GM18499 (cell line): ENCODE results near the gene GDF7.

Source experiments
- ATAC-seq: cut with Tn5 transposase; IDR thresholded peaks from one replicate; pipeline ENCODE4 v1.9.1; 2021; ENCODE audit warnings: moderate number of reproducible peaks; ENCODE audit not compliant: insufficient read depth, unreplicated experiment

The GDF7 gene

DNA sequence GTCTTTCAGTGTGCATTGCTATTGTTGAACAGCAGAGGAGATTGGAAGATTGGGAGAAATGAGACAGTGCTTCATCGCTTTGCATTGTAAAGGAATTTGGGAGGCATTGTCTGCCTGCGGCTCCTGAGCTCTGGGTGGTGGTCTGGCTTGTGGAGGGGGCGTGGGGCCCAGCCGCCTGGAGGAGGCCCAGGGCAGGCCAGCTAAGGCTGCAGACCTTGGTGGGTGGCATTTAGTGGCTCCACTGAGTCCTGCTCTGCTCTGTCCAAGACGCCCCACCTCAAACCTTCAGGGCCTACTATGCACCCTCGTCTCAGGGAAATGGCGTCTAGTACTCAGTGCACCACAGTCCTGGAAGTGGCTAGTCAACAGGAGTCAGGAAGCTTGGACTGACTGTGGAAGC lies 10.4 kb upstream of the GDF7 start:
- no peak for ATAC-seq

DNA sequence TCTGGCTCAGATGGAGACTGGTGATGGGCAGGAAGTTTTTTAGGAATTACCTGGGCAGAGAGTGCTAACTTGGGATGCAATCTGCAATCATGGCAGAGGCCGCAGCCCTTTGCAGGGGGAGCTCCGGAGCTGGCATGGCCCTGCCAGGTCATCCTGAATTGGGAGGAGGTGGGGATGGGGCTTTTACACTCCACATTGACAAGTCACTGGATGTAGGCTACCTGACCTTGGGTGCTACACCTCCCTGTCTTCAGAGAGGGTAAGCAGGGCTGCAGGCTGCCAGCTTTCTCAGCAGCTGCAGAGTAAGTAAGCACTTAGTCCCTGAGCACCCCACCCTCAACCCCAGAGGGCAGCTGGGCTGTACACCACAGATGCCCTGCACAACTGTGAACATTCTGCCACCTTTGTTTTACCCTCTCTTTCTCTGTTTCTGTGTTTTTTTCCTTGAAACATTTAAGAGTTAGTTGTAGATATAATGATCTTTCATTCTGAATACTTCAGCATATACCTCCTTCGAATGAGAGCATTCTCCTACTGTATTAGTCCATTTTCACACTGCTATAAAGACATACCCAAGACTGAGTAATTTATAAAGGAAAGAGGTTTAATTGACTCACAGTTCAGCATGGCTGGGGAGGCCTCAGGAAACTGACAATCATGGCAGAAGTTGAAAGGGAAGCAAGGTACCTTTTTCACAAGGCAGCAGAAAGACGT lies 9.3 kb upstream of the GDF7 start:
- ATAC-seq: no peak

DNA sequence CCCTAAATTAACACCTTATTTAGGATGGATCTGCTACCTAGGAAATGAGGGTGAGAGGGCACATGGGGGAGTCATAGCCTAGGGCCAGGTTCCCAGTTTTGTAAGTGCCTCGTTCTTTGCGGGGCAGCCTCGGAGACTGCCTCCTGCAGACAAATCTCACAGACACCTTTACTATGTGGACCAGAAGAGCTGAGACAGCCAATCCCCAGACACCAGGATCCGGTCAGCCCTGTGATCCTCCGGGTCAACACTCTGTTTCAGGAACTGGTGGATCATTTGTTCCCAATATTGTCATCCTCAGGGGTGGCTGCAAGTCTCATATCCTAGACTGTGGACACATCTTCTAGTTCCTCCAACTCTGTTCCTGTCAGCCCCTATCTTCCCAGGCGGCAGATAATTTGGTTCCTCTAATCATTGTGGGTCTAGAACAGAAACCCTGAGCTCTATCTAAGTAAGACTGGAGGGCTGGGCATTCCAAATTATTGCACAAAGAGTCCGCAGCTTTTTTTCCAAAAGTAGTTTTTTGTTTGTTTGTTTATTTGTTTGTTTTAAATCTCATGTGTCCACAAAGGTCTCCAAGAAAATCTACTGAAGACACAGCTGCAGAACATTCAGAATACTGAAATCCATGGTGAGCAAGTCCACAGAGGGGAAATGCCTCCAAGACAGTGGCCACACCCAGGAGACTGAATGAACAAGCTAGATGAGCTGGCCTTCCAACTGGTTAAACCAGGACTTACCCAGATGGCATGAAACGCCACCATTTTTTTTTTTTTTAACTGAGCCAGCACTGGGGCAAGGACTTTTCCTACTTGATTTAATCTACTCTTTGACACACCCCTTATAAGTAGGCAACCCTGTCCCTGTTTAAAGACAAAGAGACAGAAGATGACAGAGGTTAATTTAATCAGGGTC lies 6.2 kb upstream of the GDF7 start:
- no peak for ATAC-seq

DNA sequence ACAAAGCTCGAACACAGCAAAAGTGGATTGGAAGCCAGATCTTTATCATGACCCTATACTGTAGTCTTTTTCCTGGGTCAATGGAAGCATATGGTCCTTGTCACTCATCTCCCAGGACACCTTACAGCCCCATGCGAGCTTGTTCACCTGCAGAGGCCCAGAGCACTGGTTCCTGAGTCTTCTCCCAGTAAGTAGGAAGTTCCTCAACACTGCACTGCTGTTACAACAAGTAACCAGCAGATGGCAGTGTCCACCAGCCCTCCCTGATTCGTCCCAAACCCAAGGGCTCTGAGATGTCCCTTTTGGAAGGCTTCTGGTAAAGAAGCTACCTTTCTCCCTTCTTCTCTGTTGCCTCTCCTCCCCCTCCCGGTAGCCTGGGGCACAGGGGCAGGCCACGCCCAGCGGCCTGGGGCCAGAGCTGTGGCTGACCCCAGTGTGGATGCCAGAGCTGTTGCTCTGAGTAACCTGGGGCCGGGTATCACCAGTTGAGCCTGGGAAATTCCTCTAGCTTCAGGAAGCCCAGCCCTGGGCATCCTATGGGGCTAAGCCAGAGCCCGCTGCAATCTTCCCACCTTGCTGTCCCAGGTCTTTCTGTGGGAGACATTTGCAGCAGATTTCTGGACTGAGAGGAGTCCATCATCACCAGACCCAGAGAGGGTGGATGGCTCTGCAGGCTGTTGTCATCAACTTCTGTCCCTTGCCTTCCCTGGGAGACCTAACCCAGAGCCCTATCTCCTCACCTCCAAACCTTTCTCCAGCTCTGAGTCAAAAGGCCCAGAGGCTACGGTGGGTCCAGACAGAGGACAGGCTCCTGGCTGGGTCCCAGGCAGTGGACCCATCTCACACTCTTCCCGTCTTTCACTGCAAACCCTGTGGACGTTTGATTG lies 5.3 kb upstream of the GDF7 start:
- ATAC-seq: peak; percentile 51

DNA sequence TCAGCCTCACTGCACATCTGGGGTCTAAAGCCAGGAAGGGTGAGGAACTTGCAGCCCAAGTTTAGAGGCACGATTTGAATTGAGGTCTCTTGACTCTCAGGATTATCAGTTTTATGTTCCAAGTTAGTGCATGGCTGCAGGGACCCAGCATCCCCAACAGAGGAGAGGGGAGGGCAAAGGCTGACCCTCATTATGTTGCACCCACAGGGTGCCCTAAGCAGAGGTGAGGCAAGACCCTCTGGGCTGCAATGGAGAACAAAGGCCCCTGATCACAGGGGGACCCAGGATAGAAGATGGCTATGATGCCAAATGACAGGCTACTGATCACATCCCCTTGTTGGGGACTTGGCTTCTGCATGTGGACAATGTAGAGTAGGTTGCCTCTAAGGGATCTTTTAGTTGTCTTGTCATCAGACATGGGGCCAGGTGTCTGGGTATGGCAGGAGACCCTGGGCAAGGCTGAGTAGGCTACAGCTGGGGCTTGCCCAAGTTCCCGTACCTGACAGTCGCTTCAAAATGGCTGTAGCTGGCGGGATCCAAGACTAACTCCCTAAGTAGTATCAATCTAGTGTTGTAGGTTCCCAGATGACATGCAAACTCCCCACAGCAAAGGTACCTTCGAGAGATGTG lies 4.5 kb upstream of the GDF7 start:
- no peak for ATAC-seq

DNA sequence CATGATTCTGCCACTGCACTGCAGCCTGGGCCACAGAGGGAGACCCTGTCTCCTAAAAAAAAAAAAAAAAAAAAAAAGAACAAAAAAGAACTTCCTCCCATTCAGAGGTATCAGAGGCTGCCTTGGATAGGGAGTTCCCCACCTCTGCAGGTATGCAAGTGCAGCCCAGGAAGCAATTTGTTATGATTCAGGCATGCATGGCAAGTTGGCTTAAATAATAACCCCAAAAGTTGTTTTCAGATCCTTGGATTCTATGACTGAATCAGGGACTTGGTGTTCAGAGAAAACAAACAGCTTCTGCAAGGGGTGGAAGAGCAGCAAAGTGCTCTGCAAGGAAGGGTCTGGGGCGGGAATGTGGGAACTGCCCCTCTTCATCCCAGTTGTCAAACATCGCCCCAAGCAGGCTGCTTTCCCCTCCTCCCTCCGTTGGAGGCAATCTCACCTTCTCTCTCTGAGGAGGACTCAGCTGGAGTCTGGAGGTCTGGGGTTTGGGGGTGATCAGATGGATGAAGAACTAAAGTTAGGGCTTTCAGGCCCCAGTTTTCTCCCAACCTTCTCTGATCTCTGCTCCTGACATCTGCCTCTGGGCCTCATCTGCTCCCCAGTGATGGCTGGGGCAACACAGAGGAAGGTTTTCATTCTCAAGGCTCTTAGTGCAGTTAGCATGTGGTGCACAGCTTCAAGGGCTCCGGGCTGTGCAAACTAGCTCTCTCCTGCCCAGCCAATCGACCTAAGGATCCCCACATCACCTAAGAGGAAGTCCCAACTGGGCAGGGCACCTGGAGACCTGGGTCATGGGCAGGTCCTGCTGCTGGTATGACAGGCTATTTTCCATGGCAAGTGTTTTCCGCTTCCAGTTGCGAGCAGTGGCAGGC lies 3.5 kb upstream of the GDF7 start:
- no peak for ATAC-seq

DNA sequence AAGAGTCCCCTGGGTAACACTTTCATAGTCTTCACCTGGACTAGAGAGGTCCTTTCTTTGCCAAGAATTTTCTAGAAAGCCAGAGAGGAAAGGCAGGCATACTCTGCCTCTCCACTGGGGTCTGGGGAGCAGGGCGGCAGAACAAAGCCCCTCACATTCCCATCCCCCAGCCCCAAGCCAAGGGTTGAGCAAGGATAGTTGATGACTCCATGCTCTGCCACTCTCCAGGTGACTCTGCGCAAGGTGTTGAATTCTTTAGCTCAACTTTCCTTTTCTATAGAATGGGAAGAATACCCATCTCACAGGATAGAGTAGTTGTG lies 2.9 kb upstream of the GDF7 start:
- no peak for ATAC-seq

DNA sequence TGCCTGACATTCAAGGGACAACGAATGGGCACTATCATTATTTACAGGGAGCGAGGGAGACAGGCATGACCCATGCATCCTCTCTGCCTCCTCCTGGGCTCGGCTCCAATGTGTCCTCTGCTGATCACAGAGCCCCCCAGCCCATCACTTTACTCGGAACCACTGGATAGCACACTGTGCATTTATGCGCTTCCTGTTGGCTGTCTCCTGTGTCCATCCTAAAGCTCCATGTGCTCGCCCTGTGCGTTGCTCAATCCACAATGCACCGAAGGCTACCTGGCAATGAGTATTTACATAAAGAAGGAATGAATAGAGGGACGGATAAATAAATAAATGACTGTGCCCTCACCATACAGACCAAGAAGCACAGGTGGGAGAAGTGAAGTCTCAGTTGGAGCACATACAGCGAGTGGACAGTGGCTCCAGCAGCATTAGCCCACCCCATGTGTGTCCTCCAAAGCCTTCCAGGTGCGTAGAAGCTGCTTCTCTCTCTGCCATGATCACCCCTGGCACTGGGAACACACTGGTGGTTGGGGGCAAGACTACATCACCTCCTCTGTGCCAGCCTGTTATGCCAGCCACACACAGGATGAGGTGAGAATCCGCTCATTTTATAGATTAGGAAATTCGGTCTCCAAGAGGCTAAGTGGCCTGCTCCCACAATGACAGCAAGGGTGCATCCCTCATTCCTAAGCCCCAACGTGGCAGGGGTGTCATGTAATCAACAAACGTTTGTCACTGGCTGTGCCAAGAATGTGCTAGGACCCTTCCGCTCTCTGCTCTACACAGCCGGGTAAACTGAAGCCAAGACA lies 2.3 kb upstream of the GDF7 start:
- ATAC-seq: no peak

DNA sequence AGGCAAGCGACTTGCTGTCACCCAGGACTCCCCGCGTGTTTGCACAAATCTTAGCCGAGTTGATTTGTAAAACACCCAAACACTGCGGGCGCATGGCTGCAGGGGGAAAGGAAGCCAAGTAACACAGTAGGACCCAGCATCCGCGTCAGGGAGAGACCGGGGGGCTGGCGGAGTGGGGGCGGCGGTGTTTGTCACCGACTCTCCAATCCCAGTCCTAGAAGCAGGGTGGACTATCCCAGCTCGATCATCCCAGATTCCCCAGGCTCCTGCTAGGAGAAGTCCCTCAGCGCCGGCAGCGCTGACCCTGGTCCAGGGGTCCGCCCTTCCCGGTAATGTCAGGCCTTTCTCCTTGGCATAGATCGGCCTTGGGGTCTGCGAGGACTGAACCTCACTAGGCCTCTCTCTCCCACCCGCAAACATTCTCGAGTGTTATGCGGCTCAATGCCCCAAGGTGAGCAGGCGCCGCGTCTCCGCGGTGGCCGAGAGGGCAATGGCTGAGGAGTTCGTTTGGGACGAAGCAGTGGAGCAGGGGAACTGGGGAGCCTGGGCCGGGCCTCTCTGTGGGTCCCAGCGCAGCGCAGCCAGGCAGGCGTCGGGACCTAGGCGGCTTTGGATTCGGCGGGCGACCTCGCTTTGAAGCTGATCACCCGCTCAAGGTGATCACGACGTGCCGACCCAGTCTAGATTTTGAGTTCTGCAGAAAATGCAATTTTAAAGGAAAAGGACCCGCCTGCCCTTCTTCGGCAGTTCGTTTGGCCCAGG lies 1.5 kb upstream of the GDF7 start:
- no peak for ATAC-seq

DNA sequence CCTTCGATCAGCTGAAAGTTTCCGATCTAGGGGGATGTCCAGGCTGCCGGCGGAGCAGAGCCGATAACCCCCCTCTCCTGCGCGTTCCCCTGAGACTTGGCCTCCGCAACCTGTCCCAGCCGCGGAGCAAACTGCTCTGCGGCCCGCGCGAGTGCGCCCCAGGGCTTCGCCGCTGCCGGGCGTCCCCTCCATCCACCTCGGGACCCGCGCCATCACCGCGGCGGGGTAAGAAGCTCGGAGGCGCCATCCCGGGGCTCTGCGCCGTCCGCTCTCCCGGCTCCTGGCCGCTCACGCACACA lies 990 bp upstream of the GDF7 start:
- no peak for ATAC-seq

DNA sequence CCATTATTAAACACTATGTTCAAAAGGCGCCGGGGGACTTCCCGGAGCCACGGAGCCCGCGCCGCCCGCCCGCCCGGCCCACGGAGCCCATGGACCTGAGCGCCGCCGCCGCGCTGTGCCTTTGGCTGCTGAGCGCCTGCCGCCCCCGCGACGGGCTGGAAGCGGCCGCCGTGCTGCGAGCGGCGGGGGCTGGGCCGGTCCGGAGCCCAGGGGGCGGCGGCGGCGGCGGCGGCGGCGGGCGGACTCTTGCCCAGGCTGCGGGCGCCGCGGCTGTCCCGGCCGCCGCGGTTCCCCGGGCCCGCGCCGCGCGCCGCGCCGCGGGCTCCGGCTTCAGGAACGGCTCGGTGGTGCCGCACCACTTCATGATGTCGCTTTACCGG lies 197 bp downstream of the GDF7 start:
- no peak for ATAC-seq

DNA sequence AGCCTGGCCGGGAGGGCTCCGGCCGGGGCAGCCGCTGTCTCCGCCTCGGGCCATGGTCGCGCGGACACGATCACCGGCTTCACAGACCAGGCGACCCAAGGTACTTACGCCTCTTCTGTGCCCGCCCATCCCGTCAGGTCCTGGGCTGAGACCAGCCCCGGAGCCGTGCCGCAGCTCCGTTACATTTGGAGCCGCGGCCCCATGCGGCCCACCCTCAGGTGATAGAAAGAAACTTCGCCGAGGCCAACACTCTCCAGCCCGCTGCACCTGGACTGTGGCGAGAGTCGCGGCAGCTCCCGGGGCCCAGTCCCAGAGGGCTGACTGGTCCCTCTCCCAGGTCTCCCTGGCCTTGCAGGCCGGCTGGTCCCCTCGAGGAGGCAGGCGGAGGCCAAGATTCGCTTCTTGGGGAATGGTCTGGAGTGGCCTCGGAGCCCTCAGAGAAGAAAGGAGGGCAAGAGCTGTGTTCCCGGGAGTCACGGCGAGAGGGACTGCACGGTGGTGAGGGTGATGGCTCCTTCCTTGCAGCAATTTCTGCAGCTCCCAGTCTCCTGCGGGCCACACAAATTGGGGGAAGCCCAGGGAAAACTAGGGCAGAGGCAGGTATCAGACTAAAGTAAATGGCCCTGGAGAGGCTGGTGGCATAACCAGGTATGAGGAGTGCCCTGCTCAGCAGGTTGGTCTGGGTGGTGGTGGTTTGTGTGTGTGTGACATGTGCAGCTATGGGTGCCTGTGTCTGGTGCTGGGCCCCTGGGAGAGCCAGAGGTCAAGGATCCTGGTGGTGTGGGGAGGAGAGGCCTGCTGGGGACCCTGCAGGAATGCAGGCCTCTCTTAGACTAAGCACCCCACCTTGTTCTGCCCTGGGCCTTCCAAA lies 822 bp downstream of the GDF7 start:
- ATAC-seq: no peak

DNA sequence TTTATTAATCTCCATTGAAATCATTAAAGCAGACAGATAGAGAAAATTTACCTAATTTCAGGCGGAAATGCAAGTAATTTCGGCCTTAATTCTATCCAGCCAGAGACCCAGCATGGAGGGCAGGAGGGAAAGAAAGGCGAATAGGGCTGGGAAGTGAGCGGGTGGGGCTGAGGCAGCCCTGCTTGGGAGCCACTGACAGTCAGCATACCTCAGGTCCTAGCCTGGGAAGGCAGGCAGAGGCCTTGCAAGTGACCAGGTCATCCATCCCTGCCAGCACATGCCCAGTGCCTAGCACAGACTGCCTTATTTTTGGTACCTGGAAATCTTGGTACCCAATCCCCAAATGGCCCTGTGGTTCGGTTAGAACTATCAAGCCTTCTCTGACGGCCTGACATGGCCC lies 1.5 kb downstream of the GDF7 start:
- ATAC-seq: no peak

DNA sequence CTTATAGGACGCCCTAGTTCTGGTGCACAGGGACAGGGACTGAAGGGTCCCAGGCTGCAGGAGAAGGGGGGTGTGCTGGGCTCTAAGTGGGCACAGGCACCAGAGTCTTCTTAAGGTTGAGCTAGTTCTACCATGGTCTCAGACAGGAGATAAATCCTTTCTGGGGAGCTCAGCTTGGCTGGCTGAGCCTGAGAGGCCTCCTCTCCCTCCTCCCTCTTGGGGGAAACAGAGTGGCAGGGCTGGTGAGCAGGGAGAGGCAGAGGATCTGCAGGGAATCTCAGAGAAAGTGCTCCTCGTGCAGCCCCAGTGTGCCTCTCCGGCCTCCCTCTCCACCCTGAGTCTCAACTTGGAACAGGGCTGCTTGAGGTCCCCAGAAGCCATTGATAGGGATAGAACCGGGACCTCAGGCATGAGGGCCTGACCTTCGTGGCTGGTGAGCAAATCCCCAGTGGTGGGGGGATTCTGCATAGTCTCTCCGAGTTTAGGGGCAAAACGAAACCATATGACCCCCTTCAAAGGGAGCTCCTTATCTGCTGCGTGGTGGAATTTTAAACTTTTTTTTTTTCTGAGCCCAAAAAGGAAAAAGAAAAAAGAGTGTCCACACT lies 2.0 kb downstream of the GDF7 start:
- ATAC-seq: no peak

DNA sequence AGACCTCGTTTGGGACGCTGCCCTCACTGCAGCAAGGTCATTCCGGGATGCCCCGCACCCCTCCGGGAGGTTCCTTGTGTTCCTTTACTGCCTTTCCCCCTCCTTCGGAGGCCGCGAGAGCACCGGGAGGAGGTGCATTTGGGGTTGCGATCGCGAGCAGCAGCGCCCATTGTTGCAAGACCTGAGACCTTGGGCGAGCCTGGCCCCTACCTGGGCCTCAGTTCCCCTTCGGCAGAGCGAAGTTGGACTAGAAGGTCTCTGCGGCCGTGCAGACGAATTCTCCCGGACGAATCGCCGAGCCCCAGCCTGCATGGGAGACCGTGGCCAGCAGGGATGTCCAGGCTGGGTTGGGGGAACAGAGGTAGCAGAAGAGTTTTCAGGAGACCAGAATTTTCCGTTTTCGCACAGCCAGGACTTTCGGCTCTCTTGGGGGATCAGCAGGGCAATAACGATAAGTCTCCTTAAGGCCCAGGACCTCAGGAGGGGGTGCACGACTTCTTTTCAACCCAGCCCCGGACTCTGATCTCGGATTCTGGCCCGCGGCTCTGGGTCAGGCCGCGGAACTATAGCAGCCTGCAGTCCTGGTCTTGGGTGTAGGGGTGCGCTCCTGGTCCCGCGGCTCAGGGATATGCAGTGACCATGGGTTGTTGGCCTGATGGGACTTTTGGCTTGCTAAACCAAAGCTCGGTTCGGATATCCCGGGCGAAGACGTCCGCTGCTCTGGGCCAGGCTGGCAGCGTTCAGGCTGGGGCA lies 2.8 kb downstream of the GDF7 start:
- no peak for ATAC-seq

DNA sequence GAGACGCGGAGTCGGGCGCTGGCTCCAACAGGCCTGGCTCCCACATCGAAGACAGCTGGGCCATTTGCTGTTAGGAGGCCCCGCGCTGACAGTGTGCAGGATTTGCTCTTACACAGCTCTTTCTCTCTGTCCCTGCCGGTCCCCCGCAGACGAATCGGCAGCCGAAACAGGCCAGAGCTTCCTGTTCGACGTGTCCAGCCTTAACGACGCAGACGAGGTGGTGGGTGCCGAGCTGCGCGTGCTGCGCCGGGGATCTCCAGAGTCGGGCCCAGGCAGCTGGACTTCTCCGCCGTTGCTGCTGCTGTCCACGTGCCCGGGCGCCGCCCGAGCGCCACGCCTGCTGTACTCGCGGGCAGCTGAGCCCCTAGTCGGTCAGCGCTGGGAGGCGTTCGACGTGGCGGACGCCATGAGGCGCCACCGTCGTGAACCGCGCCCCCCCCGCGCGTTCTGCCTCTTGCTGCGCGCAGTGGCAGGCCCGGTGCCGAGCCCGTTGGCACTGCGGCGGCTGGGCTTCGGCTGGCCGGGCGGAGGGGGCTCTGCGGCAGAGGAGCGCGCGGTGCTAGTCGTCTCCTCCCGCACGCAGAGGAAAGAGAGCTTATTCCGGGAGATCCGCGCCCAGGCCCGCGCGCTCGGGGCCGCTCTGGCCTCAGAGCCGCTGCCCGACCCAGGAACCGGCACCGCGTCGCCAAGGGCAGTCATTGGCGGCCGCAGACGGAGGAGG lies 3.5 kb downstream of the GDF7 start:
- no peak for ATAC-seq
